Suprapubic skin (tissue), 4 donors: Measurements from ENCODE around the gene TUBA1C. TPM values are rescaled to one million over a fixed set of nuclear protein-coding genes. Genes with fewer than 3 reads are reported as not detected.
"Not testable (repeated sequence)": the region's sequence is repeated elsewhere in the genome, so short reads cannot be mapped to it uniquely, and the experiment has no call there.

Experiments used
- DNase-seq, 2 donors: peaks; one replicate each; pipeline ENCODE4 v3.0.0-alpha.2; 2019; ENCODE audit warnings: low spot score in 2 of 2
- H3K27ac ChIP-seq: fragments of 200-600 bp; sonication (generic); one replicate; pipeline ENCODE4 v1.5.1; 2019
- H3K27me3 ChIP-seq: fragments of 200-600 bp; sonication (generic); one replicate; pipeline ENCODE4 v1.5.1; 2019
- H3K36me3 ChIP-seq: fragments of 200-600 bp; sonication (generic); one replicate; pipeline ENCODE4 v1.5.1; 2019
- H3K4me1 ChIP-seq: fragments of 200-600 bp; sonication (generic); one replicate; pipeline ENCODE4 v1.5.1; 2019
- H3K4me3 ChIP-seq: fragments of 200-600 bp; sonication (generic); one replicate; pipeline ENCODE4 v1.5.1; 2019; ENCODE audit warnings: mild to moderate bottlenecking
- H3K9me3 ChIP-seq: fragments of 200-600 bp; sonication (generic); one replicate; pipeline ENCODE4 v1.5.1; 2019
- CTCF ChIP-seq, 2 donors: fragments of 200-600 bp in 1 of 2; fragments of 450-650 bp in 1 of 2; sonication (generic) in 1 of 2; IDR thresholded peaks; one replicate each; pipeline ENCODE4 v1.5.1; 2016 to 2019; ENCODE audit warnings: antibody characterized with exemption in 2 of 2, mild to moderate bottlenecking in 1 of 2, moderate library complexity in 1 of 2
- EP300 ChIP-seq: sonication (generic); formaldehyde crosslinking; IDR thresholded peaks from one replicate; pipeline ENCODE4 v1.6.1; 2017; ENCODE audit warnings: antibody characterized with exemption
- POLR2A ChIP-seq, 2 donors: fragments of 450-650 bp; IDR thresholded peaks; one replicate each; pipeline ENCODE4 v1.6.1; 2017; ENCODE audit warnings: antibody characterized with exemption in 2 of 2, mild to moderate bottlenecking in 2 of 2, moderate library complexity in 2 of 2
- POLR2AphosphoS5 ChIP-seq, 3 donors: sonication (generic); formaldehyde crosslinking; IDR thresholded peaks; one replicate each; pipeline ENCODE4 v1.6.1; 2017; ENCODE audit warnings: antibody characterized with exemption in 3 of 3
- WGBS: methylation state at CpG from one replicate; pipeline ENCODE4 v1.1.5; 2018; 5-methylcytosine and 5-hydroxymethylcytosine counted together
- total RNA-seq, 4 donors: library from RNA; depleted of rRNA; stranded (reverse); fragments of >200 nt; gene quantifications; one replicate each; pipeline ENCODE4 v1.1.0, GENCODE V29; 2016

The TUBA1C gene
- total RNA-seq, 4 donors from 2014 or later = 115 to 747 (median 609) TPM

GRCh38 chr12:49274396-49275069, 9.7 kb downstream of the TUBA1C start:
- H3K27me3 ChIP-seq = no peaks in the 10 kb centered on the region
- no peaks in the 10 kb centered on the region for H3K9me3 ChIP-seq
- H3K4me1 ChIP-seq = peaks cover 15% of the 10 kb centered on the region
- H3K36me3 ChIP-seq = peaks cover 42% of the 10 kb centered on the region
- DNase-seq = no peak
- no peak overlapping the region for H3K4me3 ChIP-seq
- WGBS = 75% methylated on average over 7 of the region's 7 CpGs
- TF ChIP-seq POLR2AphosphoS5 (IDR thresholded peaks at IDR 0.05) (no peak), EP300 (no peak), CTCF (IDR thresholded peaks at IDR 0.05) (no peak), POLR2A (IDR thresholded peaks at IDR 0.05) (no peak)
- H3K27ac ChIP-seq = no peak overlapping the region

- no peak for DNase-seq
- Histone ChIP-seq H3K27me3 (no peaks in the 10 kb centered on the region), H3K27ac (no peak overlapping the region), H3K4me3 (no peak overlapping the region), H3K4me1 (peaks cover 5% of the 10 kb centered on the region), H3K9me3 (no peaks in the 10 kb centered on the region), H3K36me3 (peaks cover 21% of the 10 kb centered on the region)
- WGBS = 82% methylated on average over 12 of the region's 13 CpGs
- TF ChIP-seq EP300 (no peak), POLR2AphosphoS5 (IDR thresholded peaks at IDR 0.05) (no peak), POLR2A (IDR thresholded peaks at IDR 0.05) (no peak), CTCF (IDR thresholded peaks at IDR 0.05) (no peak)
Measured at GRCh38 chr12:49276304-49277290, 11.7 kb downstream of the TUBA1C start.

- peaks cover 5% of the 10 kb centered on the region for H3K4me1 ChIP-seq
- H3K4me3 ChIP-seq = no peak overlapping the region
- no peaks in the 10 kb centered on the region for H3K9me3 ChIP-seq
- no peak overlapping the region for H3K27ac ChIP-seq
- 80% methylated on average over 2 of the region's 7 CpGs for WGBS
- H3K27me3 ChIP-seq = no peaks in the 10 kb centered on the region
- DNase-seq = no peak
- TF ChIP-seq POLR2AphosphoS5 (IDR thresholded peaks at IDR 0.05) (no peak), POLR2A (IDR thresholded peaks at IDR 0.05) (no peak), CTCF (IDR thresholded peaks at IDR 0.05) (no peak), EP300 (no peak)
- H3K36me3 ChIP-seq = peaks cover 15% of the 10 kb centered on the region
Measured at GRCh38 chr12:49277466-49277865, 12.6 kb downstream of the TUBA1C start.

GRCh38 chr12:49279706-49280159, 14.9 kb downstream of the TUBA1C start:
- no peak for DNase-seq
- Histone ChIP-seq H3K27me3 (peaks cover 7% of the 10 kb centered on the region), H3K9me3 (no peaks in the 10 kb centered on the region), H3K36me3 (no peaks in the 10 kb centered on the region), H3K27ac (no peak overlapping the region), H3K4me3 (no peak overlapping the region), H3K4me1 (peaks cover 5% of the 10 kb centered on the region)
- WGBS = 52% methylated on average over 6 of the region's 7 CpGs
- TF ChIP-seq CTCF (IDR thresholded peaks at IDR 0.05) (no peak), EP300 (no peak), POLR2A (IDR thresholded peaks at IDR 0.05) (no peak), POLR2AphosphoS5 (IDR thresholded peaks at IDR 0.05) (no peak)

GRCh38 chr12:49280545-49280944, 15.7 kb downstream of the TUBA1C start:
- H3K27me3 ChIP-seq, H3K4me3 ChIP-seq, H3K27ac ChIP-seq, H3K36me3 ChIP-seq, H3K9me3 ChIP-seq, H3K4me1 ChIP-seq, DNase-seq: not testable (repeated sequence)
- 92% methylated on average over 6 of the region's 6 CpGs for WGBS
